B cell (primary cell): ENCODE measurements around the gene HOGA1. TPM values are rescaled to one million over a fixed set of nuclear protein-coding genes. Genes with fewer than 3 reads are reported as not detected.
"Not testable (repeated sequence)": the region's sequence is repeated elsewhere in the genome, so short reads cannot be mapped to it uniquely, and the experiment has no call there.

ENCODE experiments used
- ATAC-seq: fragments of 200-7000 bp; cut with Tn5 transposase; one replicate; pipeline ENCODE4 v1.10.0; 2021; ENCODE audit warnings: low read depth, mild to moderate bottlenecking, moderate number of reproducible peaks, moderate library complexity
- CTCF ChIA-PET: fragments of 350-600 bp; sonication (Branson Sonifier 250); formaldehyde crosslinking; loops from one replicate; lab custom pipeline; 2021; ENCODE audit warnings: antibody characterized with exemption, inconsistent platforms; lab: Charles Lee
- POLR2A ChIA-PET: fragments of 350-600 bp; sonication (Branson Sonifier 250); formaldehyde crosslinking; loops from one replicate; lab custom pipeline; 2021; ENCODE audit warnings: antibody characterized with exemption; lab: Charles Lee
- DNase-seq: peaks from one replicate; pipeline ENCODE4 v3.0.0; 2013
- H2AFZ ChIP-seq: 2 replicates; pipeline ENCODE4 v1.6.1; 2012; ENCODE audit warnings: mild to moderate bottlenecking, low read depth, low read length; ENCODE audit not compliant: insufficient read depth, poor library complexity, severe bottlenecking
- H3K27ac ChIP-seq, 2 donors: 1 replicate in 1 of 2; 2 replicates in 1 of 2; pipeline ENCODE4 v1.5.1; 2012 to 2013; ENCODE audit warnings: low read length in 2 of 2, mild to moderate bottlenecking in 2 of 2, moderate library complexity in 1 of 2
- H3K27me3 ChIP-seq, 4 experiments: fragments of 200-600 bp in 1 of 4; sonication (generic) in 1 of 4; replicated peaks in 1 of 4; 1 replicate in 2 of 4; 2 replicates in 2 of 4; pipeline versions ENCODE4 v1.6.1 to v1.7.0; 2013 to 2016; ENCODE audit warnings: low read length in 3 of 4, mild to moderate bottlenecking in 2 of 4, mixed read lengths in 1 of 4, moderate library complexity in 1 of 4; ENCODE audit not compliant: insufficient read depth in 4 of 4, control insufficient read depth in 3 of 4; ENCODE audit errors: control extremely low read depth in 1 of 4
- H3K36me3 ChIP-seq, 2 experiments: replicated peaks in 1 of 2; 1 replicate in 1 of 2; 2 replicates in 1 of 2; pipeline versions ENCODE4 v1.6.1 to v1.7.1; 2013; ENCODE audit warnings: low read length in 1 of 2; ENCODE audit not compliant: insufficient read depth in 2 of 2, control insufficient read depth in 1 of 2; ENCODE audit errors: control extremely low read depth in 1 of 2, extremely low read depth in 1 of 2
- H3K4me1 ChIP-seq, 2 donors: fragments of 200-600 bp in 1 of 2; sonication (generic) in 1 of 2; 1 replicate in 1 of 2; 2 replicates in 1 of 2; pipeline versions ENCODE4 v1.5.1 to v1.6.1; 2013 to 2017; ENCODE audit warnings: low read length in 2 of 2; ENCODE audit not compliant: control insufficient read depth in 2 of 2, insufficient read depth in 2 of 2
- H3K4me2 ChIP-seq: replicated peaks from 2 replicates; pipeline ENCODE3; 2012; ENCODE audit warnings: mild to moderate bottlenecking, low read depth, low read length; ENCODE audit not compliant: poor library complexity, severe bottlenecking
- H3K4me3 ChIP-seq, 5 experiments: fragments of 200-600 bp in 1 of 5; sonication (generic) in 1 of 5; 1 replicate in 3 of 5; 2 replicates in 2 of 5; pipeline versions ENCODE4 v1.5.1 to v1.7.0; 2011 to 2016; ENCODE audit warnings: low read length in 4 of 5, mild to moderate bottlenecking in 4 of 5, low read depth in 2 of 5, control low read depth in 1 of 5, moderate library complexity in 1 of 5; ENCODE audit not compliant: insufficient read depth in 1 of 5; ENCODE audit errors: control extremely low read depth in 1 of 5, extremely low read depth in 1 of 5
- H3K79me2 ChIP-seq: fragments of 200-600 bp; sonication (generic); one replicate; pipeline ENCODE4 v1.6.0; 2016; ENCODE audit warnings: low read length; ENCODE audit not compliant: control insufficient read depth, insufficient read depth
- H3K9ac ChIP-seq: fragments of 200-600 bp; sonication (generic); 2 replicates; pipeline ENCODE4 v1.6.1; 2017; ENCODE audit warnings: mild to moderate bottlenecking, low read length, moderate library complexity
- H3K9me3 ChIP-seq, 3 donors: one replicate each; pipeline versions ENCODE4 v1.6.1 to v1.7.1; 2013; ENCODE audit warnings: low read length in 2 of 3; ENCODE audit not compliant: control insufficient read depth in 2 of 3, insufficient read depth in 1 of 3; ENCODE audit errors: control extremely low read depth in 1 of 3
- H4K20me1 ChIP-seq: 2 replicates; pipeline ENCODE4 v1.6.0; 2012; ENCODE audit warnings: mild to moderate bottlenecking, low read length; ENCODE audit not compliant: insufficient read depth, control insufficient read depth, poor library complexity, severe bottlenecking
- H3K27ac Mint-ChIP-seq: one replicate; pipeline ENCODE4 v1.8.0; 2021; ENCODE audit warnings: mixed read lengths
- H3K27me3 Mint-ChIP-seq: one replicate; pipeline ENCODE4 v1.8.0; 2021; ENCODE audit warnings: mixed read lengths
- H3K4me1 Mint-ChIP-seq: one replicate; pipeline ENCODE4 v1.8.0; 2021; ENCODE audit warnings: mixed read lengths
- H3K4me3 Mint-ChIP-seq: one replicate; pipeline ENCODE4 v1.8.0; 2021; ENCODE audit warnings: mixed read lengths
- H3K9me3 Mint-ChIP-seq: one replicate; pipeline ENCODE4 v1.8.0; 2022; ENCODE audit warnings: mixed read lengths; ENCODE audit not compliant: insufficient read depth
- EZH2 ChIP-seq: IDR thresholded peaks from 2 replicates; pipeline ENCODE4 v1.6.1; 2012; ENCODE audit warnings: borderline replicate concordance, low read depth, mild to moderate bottlenecking, moderate library complexity, low read length; ENCODE audit not compliant: insufficient read depth, poor library complexity, severe bottlenecking
- WGBS: methylation state at CpG from one replicate; pipeline ENCODE4 v1.1.5; 2013; ENCODE audit warnings: missing lambda C conversion rate; ENCODE audit not compliant: insufficient coverage; 5-methylcytosine and 5-hydroxymethylcytosine counted together
- intact Hi-C: fragments of 100-400 bp; cut with micrococcal nuclease; formaldehyde crosslinking; loops from one replicate; pipeline ENCODE4 v1.10.0; 2022
- polyA plus RNA-seq: library from polyadenylated mRNA; depleted of rRNA; stranded (reverse); fragments of >200 nt; gene quantifications from 2 replicates; pipeline ENCODE4 v1.2.3, GENCODE V29; 2012
- total RNA-seq, 2 donors: library from RNA; stranded (reverse); fragments of 120-200 nt in 1 of 2; gene quantifications; 1 replicate in 1 of 2; 2 replicates in 1 of 2; pipeline versions ENCODE4 v1.2.3 to v1.2.4, GENCODE V29; 2013 to 2022
- TF ChIP-seq, protein P1 (sequence below): fragments of 200-600 bp; IDR thresholded peaks from one replicate; pipeline ENCODE4 v1.8.0; 2022; ENCODE audit warnings: antibody characterized with exemption, mild to moderate bottlenecking

The HOGA1 gene
- total and polyA plus RNA-seq, 2 donors (not counting 1 experiment from before 2014, with no cell fraction given): not detected

DNA sequence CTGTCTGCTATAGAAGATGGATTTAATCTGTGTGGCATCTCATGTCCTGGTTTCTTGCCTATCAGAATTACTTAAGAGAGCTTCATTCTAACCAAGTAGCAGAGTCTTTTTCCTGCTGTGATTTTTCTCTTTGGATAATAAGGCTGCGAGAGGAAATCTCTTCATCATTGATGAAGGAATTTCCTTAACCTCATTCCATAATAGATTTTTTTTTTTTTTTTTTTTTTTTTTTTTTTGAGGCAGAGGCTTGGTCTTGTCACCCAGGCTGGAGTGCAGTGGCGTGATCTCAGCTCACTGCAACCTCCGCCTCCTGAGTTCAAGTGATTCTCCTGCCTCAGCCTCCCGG lies 65.2 kb downstream of the HOGA1 start:
- Mint-ChIP-seq H3K4me1 (peaks cover 19% of the 10 kb centered on the region), H3K27ac (peak overlapping the region; percentile 86), H3K4me3 (peak overlapping the region; percentile 65)
- H2AFZ ChIP-seq, H3K9me3 ChIP-seq, H3K27me3 ChIP-seq, H3K9me3 Mint-ChIP-seq, H3K4me3 ChIP-seq, H3K27me3 Mint-ChIP-seq, POLR2A ChIA-PET, H4K20me1 ChIP-seq, DNase-seq, ATAC-seq: not testable (repeated sequence)
- intact Hi-C loops: loop anchor here (1.0 kb wide), 1 partner anchor 8 kb away; no protein-coding TSS in a partner anchor
- peak overlapping the region; percentile 53 for H3K4me2 ChIP-seq
- H3K4me1 ChIP-seq: peaks cover 11 to 13% of the 10 kb centered on the region in 2 donors
- H3K36me3 ChIP-seq: peaks cover 16 to 39% of the 10 kb centered on the region in 2 experiments
- H3K9ac ChIP-seq: peak overlapping the region; percentile 33
- CTCF ChIA-PET: interaction anchor here (1.2 kb wide), 1 partner anchor 22 kb away, joined by 5 read pairs; no protein-coding TSS in a partner anchor
- WGBS: 100% methylated on average over 1 of the region's 4 CpGs
- peak overlapping the region; percentile 74 to 89 for H3K27ac ChIP-seq
- peaks cover 37% of the 10 kb centered on the region for H3K79me2 ChIP-seq

DNA sequence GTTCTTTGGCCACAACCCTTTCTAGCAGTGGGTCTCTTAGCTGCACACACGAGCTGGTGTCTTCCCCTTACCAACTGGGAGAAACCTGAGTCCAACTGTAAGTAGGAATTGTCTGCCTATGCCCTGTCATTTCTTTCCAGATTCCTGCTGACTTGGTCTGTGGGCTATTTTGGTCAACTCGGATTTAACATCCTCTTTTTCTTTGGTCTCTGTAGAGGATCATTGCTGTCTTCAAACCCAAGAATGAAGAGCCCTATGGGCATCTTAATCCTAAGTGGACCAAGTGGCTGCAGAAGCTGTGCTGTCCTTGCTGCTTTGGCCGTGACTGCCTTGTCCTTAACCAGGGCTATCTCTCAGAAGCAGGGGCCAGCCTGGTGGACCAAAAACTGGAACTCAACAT lies 66.5 kb downstream of the HOGA1 start:
- ATAC-seq (no peak), DNase-seq (no peak)
- H3K9me3 ChIP-seq: no peaks in the 10 kb centered on the region
- ChIA-PET CTCF (no interaction called here), POLR2A (no interaction called here)
- H3K27ac ChIP-seq: no peak overlapping the region
- no peaks in the 10 kb centered on the region for H3K9me3 Mint-ChIP-seq
- intact Hi-C loops: no loop called here
- no peaks in the 10 kb centered on the region for H3K27me3 Mint-ChIP-seq
- H4K20me1 ChIP-seq: no peaks in the 10 kb centered on the region
- peaks cover 29% of the 10 kb centered on the region for H3K79me2 ChIP-seq
- 90% methylated on average over 2 of the region's 3 CpGs for WGBS
- peaks cover 19% of the 10 kb centered on the region for H3K4me1 Mint-ChIP-seq
- H2AFZ ChIP-seq: no peak overlapping the region
- no peak for TF ChIP-seq EZH2
- TF ChIP-seq, protein P1, sequence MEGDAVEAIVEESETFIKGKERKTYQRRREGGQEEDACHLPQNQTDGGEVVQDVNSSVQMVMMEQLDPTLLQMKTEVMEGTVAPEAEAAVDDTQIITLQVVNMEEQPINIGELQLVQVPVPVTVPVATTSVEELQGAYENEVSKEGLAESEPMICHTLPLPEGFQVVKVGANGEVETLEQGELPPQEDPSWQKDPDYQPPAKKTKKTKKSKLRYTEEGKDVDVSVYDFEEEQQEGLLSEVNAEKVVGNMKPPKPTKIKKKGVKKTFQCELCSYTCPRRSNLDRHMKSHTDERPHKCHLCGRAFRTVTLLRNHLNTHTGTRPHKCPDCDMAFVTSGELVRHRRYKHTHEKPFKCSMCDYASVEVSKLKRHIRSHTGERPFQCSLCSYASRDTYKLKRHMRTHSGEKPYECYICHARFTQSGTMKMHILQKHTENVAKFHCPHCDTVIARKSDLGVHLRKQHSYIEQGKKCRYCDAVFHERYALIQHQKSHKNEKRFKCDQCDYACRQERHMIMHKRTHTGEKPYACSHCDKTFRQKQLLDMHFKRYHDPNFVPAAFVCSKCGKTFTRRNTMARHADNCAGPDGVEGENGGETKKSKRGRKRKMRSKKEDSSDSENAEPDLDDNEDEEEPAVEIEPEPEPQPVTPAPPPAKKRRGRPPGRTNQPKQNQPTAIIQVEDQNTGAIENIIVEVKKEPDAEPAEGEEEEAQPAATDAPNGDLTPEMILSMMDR: no peak
- H3K27ac Mint-ChIP-seq: no peak overlapping the region
- no peak overlapping the region for H3K4me3 Mint-ChIP-seq
- H3K4me2 ChIP-seq: no peak overlapping the region
- H3K4me3 ChIP-seq: no peak overlapping the region
- peaks cover 18 to 33% of the 10 kb centered on the region in 2 experiments for H3K36me3 ChIP-seq
- no peaks in the 10 kb centered on the region for H3K27me3 ChIP-seq
- H3K4me1 ChIP-seq: peaks cover 11 to 13% of the 10 kb centered on the region in 2 donors
- no peak overlapping the region for H3K9ac ChIP-seq
